MM.1S (cell line): ENCODE results near the gene TMEM215.

Experiments
- DNase-seq: peaks from one replicate; pipeline ENCODE4 v3.0.0-alpha.2; 2015
- H2AFZ ChIP-seq: fragments of 300-600 bp; sonication (generic); 2 replicates; pipeline ENCODE4 v1.6.0; 2016; ENCODE audit warnings: antibody characterized with exemption, low read length
- H3F3A ChIP-seq: fragments of 300-600 bp; sonication (generic); 2 replicates; pipeline ENCODE4 v1.6.1; 2016; ENCODE audit warnings: mild to moderate bottlenecking, antibody characterized with exemption, low read length, moderate library complexity, mixed read lengths; ENCODE audit not compliant: insufficient read depth
- H3K27ac ChIP-seq: fragments of 300-600 bp; sonication (generic); 2 replicates; pipeline ENCODE4 v1.5.1; 2016; ENCODE audit warnings: mild to moderate bottlenecking, low read length
- H3K27me3 ChIP-seq: fragments of 300-600 bp; sonication (generic); replicated peaks from 2 replicates; pipeline ENCODE4 v1.6.0; 2016; ENCODE audit warnings: low read length; ENCODE audit not compliant: insufficient read depth
- H3K36me3 ChIP-seq: fragments of 300-600 bp; sonication (generic); replicated peaks from 2 replicates; pipeline ENCODE4 v1.6.1; 2016; ENCODE audit warnings: mild to moderate bottlenecking, low read length, mixed read lengths; ENCODE audit not compliant: insufficient read depth
- H3K4me1 ChIP-seq: fragments of 300-600 bp; sonication (generic); 2 replicates; pipeline ENCODE4 v1.6.1; 2016; ENCODE audit warnings: low read length, mixed read lengths
- H3K4me2 ChIP-seq: fragments of 300-600 bp; sonication (generic); 2 replicates; pipeline ENCODE4 v1.6.0; 2016; ENCODE audit warnings: low read depth, low read length
- H3K4me3 ChIP-seq: fragments of 300-600 bp; sonication (generic); 2 replicates; pipeline ENCODE4 v1.5.1; 2016; ENCODE audit warnings: low read length, mixed read lengths
- H3K79me2 ChIP-seq: fragments of 300-600 bp; sonication (generic); 2 replicates; pipeline ENCODE4 v1.6.1; 2016; ENCODE audit warnings: mixed run types, low read length, mixed read lengths
- H3K9ac ChIP-seq: fragments of 300-600 bp; sonication (generic); 2 replicates; pipeline ENCODE4 v1.6.1; 2016; ENCODE audit warnings: low read length, mixed read lengths
- H3K9me2 ChIP-seq: fragments of 300-600 bp; sonication (generic); replicated peaks from 2 replicates; pipeline ENCODE4 v1.6.1; 2016; ENCODE audit warnings: mild to moderate bottlenecking, low read length, mixed read lengths; ENCODE audit not compliant: insufficient read depth
- H3K9me3 ChIP-seq: fragments of 300-600 bp; sonication (generic); replicated peaks from 2 replicates; pipeline ENCODE4 v1.6.1; 2016; ENCODE audit warnings: mild to moderate bottlenecking, low read length, mixed read lengths; ENCODE audit not compliant: insufficient read depth
- H4K20me1 ChIP-seq: fragments of 300-600 bp; sonication (generic); 2 replicates; pipeline ENCODE4 v1.6.1; 2016; ENCODE audit warnings: mild to moderate bottlenecking, low read length, moderate library complexity, mixed read lengths; ENCODE audit not compliant: insufficient read depth
- CTCF ChIP-seq: fragments of 300-600 bp; sonication (generic); IDR thresholded peaks from 2 replicates; pipeline ENCODE4 v1.5.1; 2016; ENCODE audit warnings: antibody characterized with exemption, low read length, mixed read lengths
- EZH2 ChIP-seq: fragments of 300-600 bp; sonication (generic); optimal IDR thresholded peaks from 2 replicates; pipeline ENCODE3; 2017; ENCODE audit warnings: low read depth, mild to moderate bottlenecking, antibody characterized with exemption, low read length, mixed read lengths
- EZH2phosphoT487 ChIP-seq: fragments of 300-600 bp; sonication (generic); IDR thresholded peaks from 2 replicates; pipeline ENCODE4 v1.6.1; 2018; ENCODE audit warnings: antibody characterized with exemption, low read length

The TMEM215 gene

GRCh38 chr9:32748013-32748412 lies 35.3 kb upstream of the TMEM215 start:
- Histone ChIP-seq H3K79me2 (no peaks in the 10 kb centered on the region), H3K27ac (no peak overlapping the region), H3F3A (no peaks in the 10 kb centered on the region), H3K27me3 (no peaks in the 10 kb centered on the region), H2AFZ (no peak overlapping the region), H3K4me1 (no peaks in the 10 kb centered on the region), H4K20me1 (no peaks in the 10 kb centered on the region), H3K9me2 (no peaks in the 10 kb centered on the region), H3K9ac (no peak overlapping the region), H3K4me2 (no peak overlapping the region), H3K9me3 (no peaks in the 10 kb centered on the region; the same call in 1 of the 2 replicates), H3K36me3 (no peaks in the 10 kb centered on the region), H3K4me3 (no peak overlapping the region)
- TF ChIP-seq EZH2phosphoT487 (no peak), CTCF (no peak), EZH2 (no peak)
- DNase-seq = no peak

- no peaks in the 10 kb centered on the region for H3K36me3 ChIP-seq
These were observed 27.6 kb upstream of the TMEM215 start for GRCh38 chr9:32755730-32756129.

GRCh38 chr9:32764139-32764538 lies 19.2 kb upstream of the TMEM215 start:
- Histone ChIP-seq H3K4me2 (no peak overlapping the region), H3K79me2 (no peaks in the 10 kb centered on the region), H3K27me3 (no peaks in the 10 kb centered on the region), H3K4me3 (no peak overlapping the region), H3K9me2 (no peaks in the 10 kb centered on the region), H4K20me1 (no peaks in the 10 kb centered on the region), H3F3A (no peaks in the 10 kb centered on the region), H2AFZ (no peak overlapping the region), H3K9me3 (no peaks in the 10 kb centered on the region), H3K27ac (no peak overlapping the region), H3K9ac (no peak overlapping the region), H3K4me1 (no peaks in the 10 kb centered on the region), H3K36me3 (no peaks in the 10 kb centered on the region)
- TF ChIP-seq CTCF = no peak
- TF ChIP-seq EZH2 = no peak
- no peak for TF ChIP-seq EZH2phosphoT487
- no peak for DNase-seq

More at GRCh38 chr9:32755730-32756129, 27.6 kb upstream of the TMEM215 start:
- H3K79me2 ChIP-seq = no peaks in the 10 kb centered on the region
- H4K20me1 ChIP-seq = no peaks in the 10 kb centered on the region
- H2AFZ ChIP-seq = no peak overlapping the region
- H3K4me1 ChIP-seq = no peaks in the 10 kb centered on the region
- no peak overlapping the region for H3K27ac ChIP-seq
- no peaks in the 10 kb centered on the region for H3K9me3 ChIP-seq
- no peak for DNase-seq
- TF ChIP-seq EZH2phosphoT487 = no peak
- no peak for TF ChIP-seq EZH2
- no peak for TF ChIP-seq CTCF
- no peaks in the 10 kb centered on the region for H3K27me3 ChIP-seq
- no peak overlapping the region for H3K4me2 ChIP-seq
- H3F3A ChIP-seq = no peaks in the 10 kb centered on the region
- H3K4me3 ChIP-seq = no peak overlapping the region
- no peak overlapping the region for H3K9ac ChIP-seq
- no peaks in the 10 kb centered on the region for H3K9me2 ChIP-seq
